HAP-1 (cell line): ENCODE measurements around the gene KCNJ12.
"Not testable (repeated sequence)": the region's sequence is repeated elsewhere in the genome, so short reads cannot be mapped to it uniquely, and the experiment has no call there.

Source experiments
- DNase-seq, 2 experiments: peaks; one replicate each; pipeline ENCODE4 v3.0.0-alpha.2; 2016 to 2020; ENCODE audit warnings: low spot score in 2 of 2
- H3K27me3 ChIP-seq: fragments of 250-450 bp; sonication (Bioruptor Pico); 2 replicates; pipeline ENCODE4 v1.5.1; 2020; ENCODE audit warnings: low read depth, mild to moderate bottlenecking, moderate library complexity
- H3K36me3 ChIP-seq: fragments of 250-450 bp; sonication (Bioruptor Pico); replicated peaks from 2 replicates; pipeline ENCODE4 v1.5.1; 2020; ENCODE audit warnings: mild to moderate bottlenecking
- H3K4me1 ChIP-seq: fragments of 250-450 bp; sonication (Bioruptor Pico); 2 replicates; pipeline ENCODE4 v1.5.1; 2020; ENCODE audit warnings: mild to moderate bottlenecking
- H3K4me3 ChIP-seq: fragments of 250-450 bp; sonication (Bioruptor Pico); 2 replicates; pipeline ENCODE4 v1.5.1; 2020; ENCODE audit warnings: mild to moderate bottlenecking, moderate library complexity
- H3K9me3 ChIP-seq: fragments of 250-450 bp; sonication (Bioruptor Pico); 2 replicates; pipeline ENCODE4 v1.5.1; 2020; ENCODE audit warnings: mild to moderate bottlenecking, moderate library complexity
- in situ Hi-C: fragments of 300-500 bp; cut with MboI; formaldehyde crosslinking; loops from 3 replicates; pipeline ENCODE4 v1.14.3; 2020; ENCODE audit warnings: low sequenced_read_pairs, inconsistent platforms, mixed read lengths

KCNJ12 gene

GRCh38 chr17:21451975-21452374, 75.8 kb downstream of the KCNJ12 start:
- Histone ChIP-seq H3K36me3 (no peaks in the 10 kb centered on the region), H3K9me3 (no peaks in the 10 kb centered on the region), H3K4me3 (no peak overlapping the region), H3K4me1 (no peaks in the 10 kb centered on the region), H3K27me3 (no peaks in the 10 kb centered on the region)
- in situ Hi-C loops = loop anchor here (10.0 kb wide), 1 partner anchor 167 kb away; the partner anchor contains the start of gene MAP2K3
- DNase-seq = no peak

- H3K36me3 ChIP-seq = no peaks in the 10 kb centered on the region
- no peak overlapping the region for H3K4me3 ChIP-seq
- DNase-seq = no peak
- H3K4me1 ChIP-seq = no peaks in the 10 kb centered on the region
- in situ Hi-C loops = loop anchor here (10.0 kb wide), 1 partner anchor 168 kb away; the partner anchor contains the start of gene MAP2K3
- no peaks in the 10 kb centered on the region for H3K9me3 ChIP-seq
- no peaks in the 10 kb centered on the region for H3K27me3 ChIP-seq
These were observed 76.4 kb downstream of the KCNJ12 start for GRCh38 chr17:21452377-21453143.

- no peaks in the 10 kb centered on the region for H3K27me3 ChIP-seq
- no peaks in the 10 kb centered on the region for H3K36me3 ChIP-seq
- in situ Hi-C loops = loop anchor here (10.0 kb wide), 1 partner anchor 169 kb away; the partner anchor contains the start of gene MAP2K3
- no peaks in the 10 kb centered on the region for H3K4me1 ChIP-seq
- no peaks in the 10 kb centered on the region for H3K9me3 ChIP-seq
- no peak overlapping the region for H3K4me3 ChIP-seq
- no peak for DNase-seq
These were observed 77.2 kb downstream of the KCNJ12 start for GRCh38 chr17:21453144-21453898.

- not testable (repeated sequence) for H3K4me1 ChIP-seq, DNase-seq, H3K27me3 ChIP-seq, H3K36me3 ChIP-seq, H3K9me3 ChIP-seq, H3K4me3 ChIP-seq
- in situ Hi-C loops = loop anchor here (10.0 kb wide), 1 partner anchor 169 kb away; the partner anchor contains the start of gene MAP2K3
These were observed 77.8 kb downstream of the KCNJ12 start for GRCh38 chr17:21454006-21454405.

- no peak for DNase-seq
- Histone ChIP-seq H3K4me1 (no peaks in the 10 kb centered on the region), H3K4me3 (no peak overlapping the region), H3K9me3 (no peaks in the 10 kb centered on the region), H3K27me3 (no peaks in the 10 kb centered on the region), H3K36me3 (no peaks in the 10 kb centered on the region)
- in situ Hi-C loops = loop anchor here (10.0 kb wide), 1 partner anchor 170 kb away; the partner anchor contains the start of gene MAP2K3
These were observed 78.3 kb downstream of the KCNJ12 start for GRCh38 chr17:21454441-21454840.

GRCh38 chr17:21455761-21456160, 79.6 kb downstream of the KCNJ12 start:
- Histone ChIP-seq H3K4me3 (no peak overlapping the region), H3K36me3 (no peaks in the 10 kb centered on the region), H3K9me3 (no peaks in the 10 kb centered on the region), H3K4me1 (no peaks in the 10 kb centered on the region), H3K27me3 (no peaks in the 10 kb centered on the region)
- no peak for DNase-seq
- in situ Hi-C loops = loop anchor here (10.0 kb wide), 1 partner anchor 171 kb away; the partner anchor contains the start of gene MAP2K3

GRCh38 chr17:21456449-21456848, 80.3 kb downstream of the KCNJ12 start:
- H3K4me3 ChIP-seq, H3K36me3 ChIP-seq, H3K27me3 ChIP-seq, DNase-seq, H3K9me3 ChIP-seq, H3K4me1 ChIP-seq: not testable (repeated sequence)
- in situ Hi-C loops = loop anchor here (10.0 kb wide), 1 partner anchor 172 kb away; the partner anchor contains the start of gene MAP2K3

- no peaks in the 10 kb centered on the region for H3K9me3 ChIP-seq
- H3K36me3 ChIP-seq = no peaks in the 10 kb centered on the region
- in situ Hi-C loops = loop anchor here (10.0 kb wide), 1 partner anchor 173 kb away; the partner anchor contains the start of gene MAP2K3
- no peak overlapping the region for H3K4me3 ChIP-seq
- H3K4me1 ChIP-seq = no peaks in the 10 kb centered on the region
- DNase-seq = peak; percentile 66 to 95
- H3K27me3 ChIP-seq = no peaks in the 10 kb centered on the region
These were observed 81.2 kb downstream of the KCNJ12 start for GRCh38 chr17:21457051-21458026.

- in situ Hi-C loops = loop anchor here (10.0 kb wide), 1 partner anchor 173 kb away; the partner anchor contains the start of gene MAP2K3
- H3K36me3 ChIP-seq = no peaks in the 10 kb centered on the region
- H3K4me3 ChIP-seq = no peak overlapping the region
- no peaks in the 10 kb centered on the region for H3K27me3 ChIP-seq
- H3K4me1 ChIP-seq = no peaks in the 10 kb centered on the region
- no peaks in the 10 kb centered on the region for H3K9me3 ChIP-seq
- no peak for DNase-seq
These were observed 81.9 kb downstream of the KCNJ12 start for GRCh38 chr17:21458054-21458453.

GRCh38 chr17:21459536-21459935, 83.4 kb downstream of the KCNJ12 start:
- no peaks in the 10 kb centered on the region for H3K4me1 ChIP-seq
- H3K27me3 ChIP-seq = no peaks in the 10 kb centered on the region
- in situ Hi-C loops = loop anchor here (10.0 kb wide), 1 partner anchor 175 kb away; the partner anchor contains the start of gene MAP2K3

GRCh38 chr17:21460358-21460757, 84.2 kb downstream of the KCNJ12 start:
- no peaks in the 10 kb centered on the region for H3K27me3 ChIP-seq
- no peak for DNase-seq
- H3K4me3 ChIP-seq = no peak overlapping the region
- no peaks in the 10 kb centered on the region for H3K9me3 ChIP-seq
- in situ Hi-C loops = no loop called here
- H3K4me1 ChIP-seq = no peaks in the 10 kb centered on the region
- H3K36me3 ChIP-seq = no peaks in the 10 kb centered on the region

More at GRCh38 chr17:21459536-21459935, 83.4 kb downstream of the KCNJ12 start:
- Histone ChIP-seq H3K4me3 (no peak overlapping the region), H3K36me3 (no peaks in the 10 kb centered on the region), H3K9me3 (no peaks in the 10 kb centered on the region)
- DNase-seq = no peak

- in situ Hi-C loops = no loop called here
- Histone ChIP-seq H3K27me3 (no peaks in the 10 kb centered on the region), H3K4me1 (no peaks in the 10 kb centered on the region), H3K36me3 (no peaks in the 10 kb centered on the region), H3K9me3 (no peaks in the 10 kb centered on the region), H3K4me3 (no peak overlapping the region)
- DNase-seq = no peak
These were observed 86.1 kb downstream of the KCNJ12 start for GRCh38 chr17:21462237-21462636.

GRCh38 chr17:21463204-21463661, 87.1 kb downstream of the KCNJ12 start:
- Histone ChIP-seq H3K4me1 (no peaks in the 10 kb centered on the region), H3K36me3 (no peaks in the 10 kb centered on the region), H3K4me3 (no peak overlapping the region), H3K9me3 (no peaks in the 10 kb centered on the region), H3K27me3 (no peaks in the 10 kb centered on the region)
- in situ Hi-C loops = no loop called here
- DNase-seq = no peak
